ENCODE results near the gene MALT1. TPM values are rescaled to one million over a fixed set of nuclear protein-coding genes. Genes with fewer than 3 reads are reported as not detected.

MALT1 gene
- total RNA-seq, 1 donor from 2014 or later = 27.5 TPM

DNA sequence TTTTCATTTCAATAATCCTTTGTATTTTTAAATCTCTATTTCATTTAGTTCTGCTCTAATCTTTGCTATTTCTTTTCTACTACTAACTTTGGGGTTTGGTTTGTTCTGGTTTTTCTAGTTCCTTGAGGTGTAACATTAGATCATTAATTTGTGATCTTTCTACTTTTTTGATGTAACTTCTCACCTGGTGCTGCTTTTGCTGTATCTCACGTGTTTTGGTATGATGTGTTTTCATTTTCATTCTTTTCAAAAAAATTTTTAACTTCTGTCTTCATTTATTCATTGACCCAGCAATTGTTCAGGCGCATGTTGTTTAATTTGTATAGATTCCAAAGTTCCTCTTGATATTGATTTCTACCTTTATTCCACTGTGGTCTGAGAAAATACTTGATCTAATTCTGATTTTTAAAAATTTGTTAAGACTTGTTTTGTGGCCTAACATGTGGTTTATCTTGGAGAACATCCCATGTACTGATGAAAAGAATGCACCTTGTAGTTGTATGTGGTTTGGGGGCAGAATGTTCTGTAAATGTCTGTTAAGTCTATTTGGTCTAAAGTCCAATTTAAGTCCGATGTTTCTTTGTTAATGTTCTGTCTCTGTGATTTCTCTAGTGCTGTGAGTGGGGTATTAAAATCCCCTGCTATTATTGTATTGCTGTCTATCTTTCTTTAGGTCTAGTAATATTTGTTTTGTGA, 17.3 kb upstream of the MALT1 start:
- DNase-seq (ENCODE audit: low spot score) = no peak

DNA sequence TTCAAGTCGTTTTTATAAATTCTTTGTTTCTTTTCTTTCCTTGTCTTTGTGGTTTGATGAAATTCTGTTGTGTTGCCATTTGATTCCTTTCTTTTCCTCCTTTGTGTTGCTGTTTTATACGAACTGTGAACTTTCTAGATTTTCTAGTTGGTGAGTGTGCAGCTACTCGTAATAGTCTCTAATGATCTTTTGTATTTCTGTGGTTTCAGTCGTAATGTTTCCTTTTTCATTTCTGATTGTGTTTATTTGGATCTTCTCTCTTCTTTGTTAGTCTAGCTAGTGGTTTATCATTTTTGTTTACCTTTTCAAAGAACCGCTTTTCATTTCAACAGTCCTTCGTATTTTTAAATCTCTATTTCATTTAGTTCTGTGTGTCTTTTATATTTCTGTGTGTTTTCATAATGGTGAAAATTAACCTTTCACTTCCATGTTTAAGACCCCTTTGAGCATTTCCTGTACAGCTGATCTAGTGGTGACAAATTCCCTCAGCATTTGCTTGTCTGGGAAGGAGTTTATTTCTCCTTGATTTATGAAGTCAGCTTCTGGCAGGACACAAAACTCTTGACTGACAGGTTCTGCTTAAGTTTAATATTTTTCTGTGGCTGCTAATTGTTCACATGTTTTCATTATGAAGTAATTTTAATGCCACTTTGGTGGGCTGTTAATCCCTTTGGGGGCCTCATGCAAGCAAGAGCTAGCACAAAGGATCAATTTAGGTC, 16.2 kb upstream of the MALT1 start:
- no peak for DNase-seq (ENCODE audit: low spot score)

DNA sequence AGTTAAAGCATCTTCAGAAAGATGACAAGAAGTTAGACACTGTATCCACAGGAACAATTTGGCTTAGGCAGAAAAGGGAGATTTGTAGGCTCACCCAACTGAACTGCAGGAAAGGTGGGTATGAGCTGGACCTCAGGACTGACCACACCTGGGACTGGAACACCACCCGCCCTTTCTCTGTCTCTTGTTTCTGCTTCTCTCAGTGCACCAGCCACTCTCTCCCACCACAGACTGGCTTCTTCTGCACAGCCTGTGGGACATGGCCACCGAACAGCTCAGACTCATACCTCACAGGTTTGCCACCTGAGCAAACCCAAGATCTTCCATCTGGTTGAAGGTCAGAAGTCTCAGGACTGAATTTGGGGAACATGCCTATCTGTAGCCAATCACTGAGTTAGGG, 14.2 kb upstream of the MALT1 start:
- no peak for DNase-seq (ENCODE audit: low spot score)

DNA sequence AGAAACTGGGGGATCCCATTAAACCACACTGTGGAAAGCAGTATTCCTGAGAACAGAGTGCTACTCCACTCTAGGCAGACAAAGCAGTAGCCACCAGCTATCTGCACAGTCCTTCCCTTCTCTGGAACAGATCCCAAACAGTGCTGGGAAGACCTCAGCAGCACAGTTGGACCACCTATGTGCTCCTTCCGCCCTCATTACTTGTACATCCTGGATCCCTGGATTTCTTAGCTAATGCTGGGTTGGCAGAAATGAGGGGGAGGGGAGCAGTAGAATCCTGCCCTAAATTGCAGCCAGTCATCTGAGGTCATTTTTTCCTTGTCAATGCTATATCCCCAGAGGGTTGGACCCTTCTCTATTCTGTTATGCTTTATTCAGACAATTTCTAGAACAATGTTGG, 13.8 kb upstream of the MALT1 start:
- no peak for DNase-seq (ENCODE audit: low spot score)

DNA sequence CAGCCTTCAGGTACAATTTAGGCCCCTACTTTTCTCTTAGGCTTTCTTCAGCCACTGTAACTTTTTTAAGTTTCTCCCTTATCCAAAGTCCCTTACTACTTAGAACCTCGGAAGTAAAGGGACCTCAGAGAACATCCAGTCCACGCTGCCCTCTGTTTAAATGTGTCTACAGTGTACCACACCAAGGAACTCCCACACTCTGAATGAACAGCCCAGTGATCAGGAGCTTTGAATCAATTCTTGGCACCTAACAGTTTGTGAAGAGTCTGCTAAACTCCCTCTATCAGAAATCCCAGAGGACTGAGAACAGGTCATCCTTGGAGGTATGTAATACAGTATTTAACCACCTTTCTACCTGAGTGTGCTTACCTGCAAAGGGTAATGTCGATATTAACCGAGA, 11.6 kb upstream of the MALT1 start:
- DNase-seq (ENCODE audit: low spot score) = no peak

DNA sequence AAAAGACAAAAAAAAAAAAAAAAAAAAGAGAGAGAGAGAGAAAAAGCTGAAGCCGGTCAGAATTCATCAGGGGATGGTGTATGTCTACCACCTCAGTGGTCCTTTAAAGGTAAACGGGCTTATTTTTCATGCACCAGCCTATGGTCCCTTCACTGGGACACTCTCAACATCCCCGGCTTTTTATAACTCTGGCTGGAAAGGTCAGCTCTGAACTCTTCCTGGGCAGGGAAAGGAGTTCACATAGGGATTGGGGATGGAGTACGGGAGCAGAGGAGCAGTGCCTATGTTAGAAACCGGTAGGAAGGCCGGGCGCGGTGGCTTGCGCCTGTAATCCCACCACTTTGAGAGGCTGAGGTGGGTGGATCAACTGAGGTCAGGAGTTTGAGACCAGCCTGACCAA, 10.3 kb upstream of the MALT1 start:
- no peak for DNase-seq (ENCODE audit: low spot score)

DNA sequence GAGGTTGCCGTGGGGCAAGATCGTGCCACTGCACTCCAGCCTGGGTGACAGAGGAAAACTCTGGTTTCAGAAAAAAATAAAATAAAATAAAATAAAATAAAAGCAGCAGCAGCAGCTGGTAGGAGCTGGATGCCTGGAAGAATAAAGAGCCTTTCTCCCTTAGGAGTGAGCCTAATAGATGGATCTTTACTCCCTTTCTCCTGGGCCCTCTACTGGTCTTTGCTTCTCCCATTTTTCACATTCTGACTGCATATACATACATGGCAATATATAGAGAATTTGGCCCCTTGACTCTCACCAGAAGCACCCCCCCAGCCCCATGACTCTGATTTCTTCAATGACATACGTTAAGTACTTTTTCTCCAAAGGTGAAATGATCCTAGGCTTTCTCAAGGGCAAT, 9.8 kb upstream of the MALT1 start:
- no peak for DNase-seq (ENCODE audit: low spot score)

DNA sequence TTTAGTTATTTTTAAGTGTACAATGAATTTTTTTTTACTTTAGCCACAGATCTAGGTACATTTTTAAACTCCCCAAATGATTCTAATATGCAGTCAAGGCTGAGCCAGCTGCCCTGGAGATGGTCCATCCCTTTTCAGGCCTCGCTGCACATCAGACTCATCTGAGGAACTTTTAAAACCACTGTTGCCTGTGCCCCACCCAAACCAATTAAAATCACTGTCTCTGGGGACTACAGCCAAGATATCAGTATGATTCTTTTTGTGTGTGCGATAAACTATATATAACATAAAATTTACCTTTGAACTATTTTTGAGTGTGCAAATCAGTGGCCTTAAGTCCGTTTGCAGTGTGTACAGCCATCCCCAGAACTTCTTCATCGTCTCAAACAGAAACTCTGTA, 9.1 kb upstream of the MALT1 start:
- DNase-seq (ENCODE audit: low spot score) = no peak

DNA sequence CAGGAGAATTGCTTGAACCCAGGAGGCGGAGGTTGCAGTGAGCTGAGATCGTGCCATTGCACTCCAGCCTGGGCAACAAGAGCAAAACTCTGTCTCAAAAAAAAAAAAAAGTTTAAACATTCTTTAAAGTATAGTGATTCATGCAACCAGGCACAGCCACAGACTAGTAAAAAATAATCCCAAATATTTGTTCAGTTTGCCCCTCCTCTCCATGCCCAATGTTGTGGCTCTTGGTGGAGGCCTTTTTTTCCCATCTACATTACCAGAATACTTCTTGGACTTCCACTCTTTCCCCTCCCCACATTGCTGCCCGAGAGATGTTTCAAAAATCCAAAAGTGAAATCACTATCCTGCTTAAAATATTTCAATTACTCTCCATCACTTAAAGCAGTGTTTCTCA, 5.1 kb upstream of the MALT1 start:
- no peak for DNase-seq (ENCODE audit: low spot score)

DNA sequence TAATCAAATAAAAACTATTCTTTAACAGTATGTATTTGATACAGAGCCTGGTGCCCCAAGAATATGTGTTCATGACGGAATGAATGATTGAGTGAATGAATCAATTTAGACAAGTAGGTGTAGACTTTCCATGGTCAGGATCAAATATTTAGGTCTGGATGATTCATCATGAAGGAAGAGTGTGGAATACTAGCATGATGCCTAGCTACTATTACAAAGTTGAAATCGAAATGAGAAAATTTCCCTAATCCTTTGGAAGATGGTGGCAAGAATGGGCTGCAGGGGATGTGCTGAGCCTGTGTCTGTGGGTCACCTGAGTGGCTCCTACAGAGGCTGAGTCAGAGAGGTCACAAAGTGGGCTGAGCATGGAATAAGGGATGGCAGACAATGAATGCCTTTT, 3.1 kb upstream of the MALT1 start:
- no peak for DNase-seq (ENCODE audit: low spot score)

DNA sequence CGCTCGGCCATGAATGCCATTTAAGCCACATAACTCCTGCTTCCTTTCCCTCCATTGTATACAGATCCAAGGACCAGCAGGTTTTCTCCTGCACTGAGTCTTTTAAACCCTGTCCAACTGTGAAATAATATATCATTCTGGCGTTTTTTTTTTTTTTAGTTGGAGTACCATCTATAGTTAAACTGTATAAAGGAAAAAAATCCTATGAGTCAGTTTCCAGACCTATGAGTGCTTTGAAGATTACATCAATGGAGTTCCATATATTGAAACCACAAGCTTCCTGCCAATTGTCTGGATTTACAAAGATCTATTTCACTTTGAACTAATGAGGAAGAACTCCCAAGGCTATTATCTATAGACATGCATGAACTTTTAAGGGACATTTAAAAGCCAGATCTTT, 2.4 kb upstream of the MALT1 start:
- DNase-seq (ENCODE audit: low spot score) = no peak

DNA sequence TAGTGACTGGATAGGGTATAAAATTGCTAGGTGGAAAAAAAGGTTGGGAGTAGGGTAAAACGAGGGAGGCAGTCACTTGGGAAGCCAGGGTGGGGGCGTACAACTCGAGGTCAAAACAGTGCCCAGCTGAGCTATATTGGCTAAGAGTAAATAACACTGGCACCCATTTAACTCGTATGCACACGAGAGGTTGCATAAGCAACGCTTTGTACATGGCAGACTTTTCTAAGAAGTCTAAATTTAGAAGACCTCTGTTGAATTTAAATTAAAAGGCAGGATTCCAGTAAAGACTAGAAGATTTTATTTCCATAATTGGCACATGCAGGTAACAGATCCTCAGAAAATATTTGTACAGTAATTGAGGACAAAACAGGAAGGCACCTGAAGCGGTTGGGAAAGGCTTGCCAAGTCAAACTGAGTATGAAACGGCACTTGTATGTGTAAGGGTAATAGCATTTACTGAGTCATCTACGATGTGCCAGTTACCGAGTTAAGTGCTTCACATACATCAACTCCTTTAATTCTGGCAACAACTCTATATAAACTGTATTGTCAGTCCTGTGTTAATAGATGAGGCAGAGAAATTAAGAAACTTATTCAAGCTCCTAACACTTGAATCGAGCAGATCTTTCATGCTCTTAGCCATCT, 1.4 kb upstream of the MALT1 start:
- DNase-seq (ENCODE audit: low spot score) = no peak

DNA sequence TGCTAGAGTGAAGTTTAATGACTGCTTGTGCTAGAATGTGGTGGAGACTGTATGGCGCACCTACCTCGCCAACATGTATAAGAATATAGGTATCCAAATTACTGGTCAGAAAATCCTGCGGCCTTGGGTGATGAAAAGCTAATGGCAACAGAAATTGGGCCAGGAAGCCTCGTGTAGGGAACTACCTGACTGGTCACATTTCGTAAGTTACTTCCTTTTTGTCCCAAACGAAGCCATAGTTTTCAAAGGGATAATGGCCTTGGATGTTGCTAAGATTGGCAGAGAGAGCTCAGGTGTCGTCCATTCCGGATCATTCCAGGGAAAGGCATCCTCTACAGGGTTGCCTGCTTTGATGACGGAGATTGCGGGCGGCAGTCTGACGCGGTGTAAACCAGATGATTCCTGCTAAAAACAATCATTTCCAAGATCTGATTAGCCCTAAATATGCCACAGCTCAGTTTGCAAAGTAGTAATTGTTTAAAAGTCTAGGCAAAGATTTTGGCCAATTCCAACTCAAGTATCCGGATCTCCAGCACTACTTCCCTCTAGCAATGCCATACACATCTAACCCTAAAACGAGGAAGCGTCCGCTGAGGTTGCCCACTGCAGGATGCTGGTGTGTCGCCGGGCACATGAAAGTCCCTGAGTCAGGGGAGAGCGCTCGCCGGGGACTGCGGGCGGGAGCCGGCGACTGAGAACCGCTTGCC, 708 bp upstream of the MALT1 start:
- DNase-seq (ENCODE audit: low spot score) = no peak

DNA sequence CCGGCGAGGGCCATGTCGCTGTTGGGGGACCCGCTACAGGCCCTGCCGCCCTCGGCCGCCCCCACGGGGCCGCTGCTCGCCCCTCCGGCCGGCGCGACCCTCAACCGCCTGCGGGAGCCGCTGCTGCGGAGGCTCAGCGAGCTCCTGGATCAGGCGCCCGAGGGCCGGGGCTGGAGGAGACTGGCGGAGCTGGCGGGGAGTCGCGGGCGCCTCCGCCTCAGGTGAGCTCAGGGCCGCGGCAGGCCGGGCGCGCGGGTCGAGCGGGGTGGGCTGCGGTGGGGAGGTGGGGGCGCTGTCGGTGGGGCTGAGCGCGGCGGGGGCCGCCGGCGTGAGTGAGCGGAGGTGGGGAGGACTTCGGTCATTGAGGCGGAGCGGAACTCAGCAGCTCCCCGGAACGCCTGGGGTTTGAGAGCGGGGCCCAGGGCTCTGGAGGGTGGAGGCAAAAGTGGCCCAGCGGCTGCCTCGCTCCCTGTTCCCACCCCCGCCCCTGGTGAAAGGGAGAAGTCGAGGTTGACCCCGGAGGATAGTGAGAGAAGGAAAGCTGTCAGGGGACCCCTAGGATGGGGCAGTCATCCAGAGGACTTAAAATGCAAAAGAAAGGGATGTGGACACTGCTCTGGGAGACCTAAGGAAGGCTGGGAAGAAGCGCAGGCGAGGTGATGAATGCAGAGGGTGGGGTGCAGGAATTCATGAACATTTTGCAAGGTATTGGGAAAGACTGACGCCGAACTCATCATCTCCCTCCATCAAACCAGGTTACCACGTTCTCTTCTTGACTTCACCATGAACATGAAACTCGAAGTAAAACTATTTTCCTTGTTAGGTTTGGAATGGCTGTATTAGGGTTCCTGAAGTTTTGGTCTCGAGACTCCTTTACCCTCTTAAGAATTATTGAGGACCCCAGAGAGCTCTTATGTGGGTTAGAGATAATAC, 633 bp downstream of the MALT1 start:
- peak; percentile 54 for DNase-seq (ENCODE audit: low spot score)

DNA sequence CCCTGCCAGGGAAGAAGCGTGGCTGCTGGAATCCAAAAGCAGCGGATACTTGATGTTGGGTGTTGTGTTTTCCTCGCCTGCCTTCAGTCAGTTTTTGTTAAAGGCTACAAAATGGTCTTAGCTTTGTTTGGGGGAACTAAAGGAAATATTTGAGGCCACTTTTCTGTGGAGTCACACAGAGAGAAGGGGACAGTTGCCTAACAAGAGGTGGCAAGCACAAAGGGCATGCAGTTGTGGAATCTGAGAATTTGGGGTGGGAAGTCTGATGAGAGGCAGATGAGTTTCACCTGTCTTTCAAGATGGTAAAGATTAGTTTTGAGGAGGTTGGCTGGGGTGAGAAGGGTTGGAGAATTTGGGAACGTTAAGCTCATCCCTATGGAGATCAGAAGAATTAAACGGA, 2.9 kb downstream of the MALT1 start:
- no peak for DNase-seq (ENCODE audit: low spot score)

DNA sequence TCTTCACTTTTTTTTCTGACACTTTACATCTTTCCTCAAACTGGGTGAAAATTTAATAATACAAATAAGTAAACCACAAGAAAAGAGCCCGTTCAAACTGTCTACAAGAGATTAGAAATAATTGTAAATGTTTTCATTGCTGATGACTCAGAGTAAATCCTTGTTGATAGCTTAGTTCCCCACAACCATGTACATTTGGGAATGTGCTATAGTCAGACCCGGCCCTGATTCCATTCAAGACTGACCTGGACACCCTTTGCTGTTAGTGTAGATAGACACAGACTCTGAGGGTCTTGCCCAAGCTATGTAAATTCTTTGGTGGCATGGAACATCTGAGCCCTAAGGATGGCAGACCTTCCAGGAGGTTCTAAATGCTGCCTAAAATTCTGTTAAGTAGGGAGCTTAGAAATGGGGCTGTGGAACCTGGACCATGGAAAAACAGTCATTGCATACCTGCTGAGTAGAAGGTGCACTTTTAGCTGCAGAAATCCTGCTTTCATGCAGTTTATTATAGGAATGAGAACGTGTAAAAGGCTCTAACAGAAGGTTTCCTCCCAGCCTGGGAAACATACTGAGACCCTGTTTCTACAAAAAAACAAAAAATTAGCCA, 3.7 kb downstream of the MALT1 start:
- DNase-seq (ENCODE audit: low spot score) = no peak

DNA sequence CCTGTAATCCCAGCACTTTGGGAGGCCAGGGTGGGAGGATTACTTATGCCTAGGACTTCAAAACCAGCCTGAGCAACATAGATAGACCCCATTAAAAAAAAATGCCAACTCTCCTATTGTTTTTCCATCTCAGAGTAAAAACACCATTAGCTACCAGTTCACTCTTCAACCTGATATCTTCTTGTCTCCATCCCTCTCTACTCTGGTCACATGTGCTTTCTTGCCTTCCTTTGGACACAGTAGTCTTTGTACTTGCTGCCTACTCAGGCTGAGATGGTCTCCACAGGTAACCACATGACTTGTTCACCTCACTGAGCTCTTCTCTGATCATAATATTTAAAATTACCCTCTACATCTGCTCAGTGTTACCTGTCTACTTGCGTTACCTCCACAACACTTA, 5.0 kb downstream of the MALT1 start:
- no peak for DNase-seq (ENCODE audit: low spot score)

DNA sequence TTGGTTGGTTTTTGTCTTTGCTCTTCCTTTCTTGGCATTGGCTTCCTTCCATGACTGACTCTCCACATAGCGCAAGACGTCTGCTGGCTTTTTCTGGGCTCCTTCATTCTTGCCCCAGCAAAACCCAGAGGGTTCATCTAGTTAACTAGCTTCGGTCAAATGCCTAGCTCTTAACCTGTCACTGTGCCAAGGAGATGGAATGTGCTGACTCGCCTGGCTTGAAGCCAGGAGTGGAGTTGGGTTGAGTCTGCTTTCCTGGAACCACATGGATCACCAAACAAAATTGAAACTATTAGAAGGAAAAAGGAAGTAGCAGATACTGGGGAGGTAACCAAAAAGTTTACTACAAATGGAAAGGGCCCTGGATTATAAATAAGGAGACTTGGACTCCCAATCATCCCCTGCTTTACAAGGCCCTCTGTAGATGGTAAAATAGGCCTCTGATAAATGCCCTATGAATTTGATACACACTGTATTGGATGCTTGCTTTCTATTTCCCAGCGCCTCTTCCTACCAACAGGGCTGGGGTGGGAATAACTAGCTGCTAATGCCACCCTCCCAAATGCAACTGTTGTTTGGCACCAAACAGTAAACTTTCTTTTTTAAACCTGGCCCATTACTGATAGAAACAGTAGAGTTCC, 11.3 kb downstream of the MALT1 start:
- peak; percentile 71 for DNase-seq (ENCODE audit: low spot score)

DNA sequence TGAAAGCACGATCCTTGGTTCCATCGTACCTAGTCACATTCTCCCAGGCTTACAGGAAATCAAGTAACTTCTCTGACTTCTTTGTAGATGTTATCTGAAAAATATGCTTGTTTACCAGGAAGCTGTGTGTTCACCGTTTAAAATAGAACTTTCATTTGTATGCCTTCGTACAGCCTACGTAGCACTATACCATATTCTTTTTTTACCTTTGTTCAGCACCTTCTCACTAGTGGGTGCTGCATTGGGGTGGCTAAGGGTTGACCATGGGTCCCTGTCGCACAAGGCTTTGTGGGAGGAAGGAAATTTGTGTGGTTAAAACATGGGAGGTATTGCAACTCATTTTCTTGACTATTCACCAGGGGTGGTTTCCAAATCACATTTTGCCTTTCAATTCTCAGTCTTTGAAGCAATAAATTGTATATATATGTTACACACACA, 16.6 kb downstream of the MALT1 start:
- no peak for DNase-seq (ENCODE audit: low spot score)

DNA sequence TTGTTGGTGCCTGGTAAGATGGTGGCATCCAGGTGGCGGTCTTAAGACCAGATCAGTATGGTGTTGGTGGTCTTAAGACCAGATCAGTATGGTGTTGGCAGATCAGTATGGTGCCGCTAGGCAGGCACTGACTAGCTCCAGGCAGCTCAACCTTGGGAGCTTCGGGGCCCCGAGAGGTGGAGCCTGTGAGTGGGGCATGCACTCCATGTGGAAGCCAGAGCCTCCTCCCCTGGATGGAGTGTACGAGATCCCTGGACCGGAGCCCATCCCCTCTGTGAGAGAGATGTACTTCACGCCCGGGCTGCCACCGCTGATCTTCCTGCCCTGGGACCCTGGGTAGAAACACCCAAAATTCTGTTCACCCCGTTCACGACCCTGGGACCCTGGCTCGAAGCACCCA, 19.0 kb downstream of the MALT1 start:
- DNase-seq (ENCODE audit: low spot score) = no peak

DNA sequence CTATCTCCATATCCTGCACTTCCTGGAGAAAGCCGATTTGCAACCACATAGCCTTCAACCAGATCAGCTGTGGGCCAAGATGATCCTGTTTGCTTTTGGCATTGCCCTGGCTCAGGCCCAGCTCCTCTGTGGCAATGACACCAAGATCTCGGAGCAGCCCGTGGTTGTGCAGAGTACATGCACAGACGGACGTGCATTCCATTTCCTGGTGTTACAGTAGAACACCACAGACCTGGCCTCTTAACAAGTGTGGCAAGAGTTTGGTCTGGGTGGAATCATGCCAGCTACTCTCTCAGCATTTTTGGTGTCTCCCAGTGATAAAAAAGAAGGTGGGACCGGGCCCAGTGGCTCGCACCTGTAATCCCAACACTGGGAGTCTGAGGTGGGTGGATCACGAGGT, 20.0 kb downstream of the MALT1 start:
- DNase-seq (ENCODE audit: low spot score) = no peak
